Stimulated activated CD8-positive, alpha-beta memory T cell treated with anti-CD3 and anti-CD28 coated beads, Interleukin-4, amount 100 ng/mL, for 4 hours (primary cell): ENCODE data around the gene MCTP2.

ENCODE experiments used
- DNase-seq, 2 donors: peaks; one replicate each; pipeline ENCODE4 v3.0.0-alpha.2; 2020; ENCODE audit warnings: low read depth in 2 of 2, low spot score in 1 of 2

MCTP2 gene

GRCh38 chr15:94297558-94297957, 66.2 kb downstream of the MCTP2 start:
- DNase-seq = no peak

- no peak for DNase-seq
Observed at GRCh38 chr15:94298364-94298763, 67.0 kb downstream of the MCTP2 start.

- no peak for DNase-seq
Observed at GRCh38 chr15:94300612-94301011, 69.3 kb downstream of the MCTP2 start.

- no peak for DNase-seq
Observed at GRCh38 chr15:94305133-94305532, 73.8 kb downstream of the MCTP2 start.

GRCh38 chr15:94306700-94307650, 75.6 kb downstream of the MCTP2 start:
- DNase-seq = no peak

- DNase-seq = no peak
Observed at GRCh38 chr15:94312946-94313345, 81.6 kb downstream of the MCTP2 start.

GRCh38 chr15:94314639-94315038, 83.3 kb downstream of the MCTP2 start:
- DNase-seq = no peak

- no peak for DNase-seq
Observed at GRCh38 chr15:94317211-94317610, 85.8 kb downstream of the MCTP2 start.

GRCh38 chr15:94322141-94322540, 90.8 kb downstream of the MCTP2 start:
- no peak for DNase-seq

GRCh38 chr15:94323076-94323475, 91.7 kb downstream of the MCTP2 start:
- DNase-seq = no peak

- peak in 1 of 2 donors; percentile 23 for DNase-seq
Observed at GRCh38 chr15:94324117-94324826, 92.9 kb downstream of the MCTP2 start.

- no peak for DNase-seq
Observed at GRCh38 chr15:94324835-94325767, 93.7 kb downstream of the MCTP2 start.

GRCh38 chr15:94327356-94327936, 96.1 kb downstream of the MCTP2 start:
- no peak for DNase-seq

- DNase-seq = no peak
Observed at GRCh38 chr15:94331731-94332130, 100.4 kb downstream of the MCTP2 start.

- DNase-seq = no peak
Observed at GRCh38 chr15:94335616-94336015, 104.3 kb downstream of the MCTP2 start.

GRCh38 chr15:94336817-94337467, 105.6 kb downstream of the MCTP2 start:
- DNase-seq = no peak

GRCh38 chr15:94338243-94338846, 107.0 kb downstream of the MCTP2 start:
- DNase-seq = no peak

- DNase-seq = no peak
Observed at GRCh38 chr15:94346282-94346681, 114.9 kb downstream of the MCTP2 start.

GRCh38 chr15:94348084-94348483, 116.7 kb downstream of the MCTP2 start:
- no peak for DNase-seq

- no peak for DNase-seq
Observed at GRCh38 chr15:94351031-94351535, 119.7 kb downstream of the MCTP2 start.
